HepG2 (cell line): Measurements from ENCODE around the gene SLC22A5. TPM values are rescaled to one million over a fixed set of nuclear protein-coding genes. Genes with fewer than 3 reads are reported as not detected.

ENCODE experiments used
- ARNTL ChIP-seq: sonication (generic); formaldehyde crosslinking; IDR thresholded peaks from 2 replicates; pipeline ENCODE4 v1.4.0; 2020; ENCODE audit warnings: mild to moderate bottlenecking, missing genetic modification reagents
- ETV5 ChIP-seq: IDR thresholded peaks from 2 replicates; pipeline ENCODE4 v1.6.1; 2018; ENCODE audit warnings: missing biosample characterization, missing genetic modification reagents, inconsistent platforms, borderline replicate concordance
- MEIS2 ChIP-seq: sonication (generic); formaldehyde crosslinking; IDR thresholded peaks from 2 replicates; pipeline ENCODE4 v1.9.0; 2021; ENCODE audit warnings: mild to moderate bottlenecking, missing genetic modification reagents
- ZBTB8A ChIP-seq: sonication (generic); formaldehyde crosslinking; IDR thresholded peaks from 2 replicates; pipeline ENCODE4 v1.4.0; 2020; ENCODE audit warnings: mild to moderate bottlenecking, low read depth, missing genetic modification reagents, borderline replicate concordance
- ZFP37 ChIP-seq: sonication (generic); formaldehyde crosslinking; IDR thresholded peaks from 2 replicates; pipeline ENCODE4 v1.4.0; 2020; ENCODE audit warnings: missing genetic modification reagents, borderline replicate concordance
- ZNF121 ChIP-seq: sonication (generic); formaldehyde crosslinking; IDR thresholded peaks from 2 replicates; pipeline ENCODE4 v1.5.0; 2020; ENCODE audit warnings: mild to moderate bottlenecking, missing genetic modification reagents
- ZNF282 ChIP-seq: fragments of 450-650 bp; IDR thresholded peaks from 2 replicates; pipeline ENCODE4 v1.6.1; 2018; ENCODE audit not compliant: partially characterized antibody
- ZNF337 ChIP-seq: sonication (generic); formaldehyde crosslinking; IDR thresholded peaks from 2 replicates; pipeline ENCODE4 v1.5.1; 2020; ENCODE audit warnings: missing genetic modification reagents, low read depth, mild to moderate bottlenecking, borderline replicate concordance
- ZNF883 ChIP-seq: sonication (generic); formaldehyde crosslinking; IDR thresholded peaks from 2 replicates; pipeline ENCODE4 v1.5.1; 2020; ENCODE audit warnings: mild to moderate bottlenecking, missing genetic modification reagents; ENCODE audit errors: not compliant biosample characterization
- ZSCAN12 ChIP-seq: sonication (generic); formaldehyde crosslinking; IDR thresholded peaks from 2 replicates; pipeline ENCODE4 v1.9.0; 2021; ENCODE audit warnings: mild to moderate bottlenecking, missing genetic modification reagents
- ZSCAN30 ChIP-seq: sonication (generic); formaldehyde crosslinking; IDR thresholded peaks from 2 replicates; pipeline ENCODE4 v1.5.0; 2020; ENCODE audit warnings: mild to moderate bottlenecking, missing genetic modification reagents
- polyA plus RNA-seq, 8 experiments: library from polyadenylated mRNA; depleted of rRNA in 3 of 8; stranded (reverse) in 7 of 8; unstranded in 1 of 8; fragments of >200 nt; fragmentation: Illumina TruSeq in 4 of 8; extraction: Trizol in 4 of 8; gene quantifications; 2 replicates each; pipeline versions ENCODE4 v1.2.1 to v1.2.3, GENCODE V29; 2011 to 2016; ENCODE audit warnings: low read depth in 4 of 8, missing spikeins in 1 of 8, mixed read lengths in 1 of 8; ENCODE audit not compliant: insufficient read depth in 1 of 8
- total RNA-seq, 5 experiments: library from RNA; depleted of rRNA; stranded (reverse); fragments of >200 nt; fragmentation: Illumina TruSeq; extraction: Trizol; gene quantifications; 2 replicates each; pipeline ENCODE4 v1.2.3, GENCODE V29; 2016; ENCODE audit warnings: low read depth in 1 of 5
- TF ChIP-seq, protein P1 (sequence below): sonication (generic); formaldehyde crosslinking; IDR thresholded peaks from 2 replicates; pipeline ENCODE4 v1.5.0; 2020; ENCODE audit warnings: missing genetic modification reagents
- TF ChIP-seq, protein P2 (sequence below): sonication (generic); formaldehyde crosslinking; IDR thresholded peaks from 2 replicates; pipeline ENCODE4 v1.4.0; 2020; ENCODE audit warnings: mild to moderate bottlenecking, low read depth, missing genetic modification reagents
- TF ChIP-seq, protein P3 (sequence below), 2 experiments: sonication (generic) in 1 of 2; formaldehyde crosslinking in 1 of 2; IDR thresholded peaks; 2 replicates each; pipeline versions ENCODE4 v1.4.0 to v1.6.1; 2018 to 2020; ENCODE audit warnings: missing genetic modification reagents in 2 of 2, borderline replicate concordance in 1 of 2, low read depth in 1 of 2, mild to moderate bottlenecking in 1 of 2, missing biosample characterization in 1 of 2
- TF ChIP-seq, protein P4 (sequence below): IDR thresholded peaks from 2 replicates; pipeline ENCODE4 v1.6.1; 2016
- TF ChIP-seq, protein P5 (sequence below), 2 experiments: sonication (generic) in 1 of 2; formaldehyde crosslinking in 1 of 2; IDR thresholded peaks; 2 replicates each; pipeline versions ENCODE4 v1.5.1 to v1.6.1; 2011 to 2020; ENCODE audit warnings: borderline replicate concordance in 1 of 2, low read depth in 1 of 2, low read length in 1 of 2, mild to moderate bottlenecking in 1 of 2, missing genetic modification reagents in 1 of 2, moderate library complexity in 1 of 2

SLC22A5 gene
- total and polyA plus RNA-seq, 2 of the 13 experiments (the other 11 are each of a cell fraction or from before 2014, with no cell fraction given) = 7.1 to 15.1 TPM

DNA sequence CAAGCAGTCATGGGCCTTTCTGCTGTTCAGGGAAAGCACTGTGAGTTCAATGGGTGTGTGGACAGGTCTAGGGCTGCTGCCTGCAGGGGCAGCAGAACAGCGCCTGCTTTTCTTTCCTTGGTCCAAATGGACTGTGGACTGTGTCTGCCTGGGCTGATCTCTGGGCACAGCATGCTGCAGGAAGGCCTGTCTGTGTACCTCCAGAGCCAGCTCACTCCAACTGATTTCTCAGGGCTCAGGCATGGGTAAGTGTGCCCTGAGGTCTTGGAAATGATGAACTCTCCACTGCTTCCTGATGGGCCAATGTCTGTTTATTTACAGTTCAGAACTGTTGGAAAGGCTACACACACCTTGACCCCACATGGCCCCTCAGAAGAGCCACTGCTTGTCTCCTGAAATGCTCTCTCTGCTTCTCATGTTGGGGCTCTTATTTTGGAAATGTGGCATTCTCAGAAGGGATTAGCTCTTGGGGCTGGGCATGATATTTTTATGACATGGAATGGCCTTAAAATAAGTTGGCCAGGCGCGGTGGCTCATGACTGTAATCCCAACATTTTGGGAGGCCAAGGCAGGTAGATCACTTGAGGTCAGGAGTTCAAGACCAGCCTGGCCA is 48.3 kb upstream of the SLC22A5 start (continued):
- no peak for TF ChIP-seq ZSCAN12 (CRISPR knock-in tag)
- TF ChIP-seq ZSCAN30 (CRISPR knock-in tag) = no peak
- TF ChIP-seq ETV5 = no peak; the same call in 1 of the 2 replicates
- no peak for TF ChIP-seq ZNF121
- TF ChIP-seq, protein P1, sequence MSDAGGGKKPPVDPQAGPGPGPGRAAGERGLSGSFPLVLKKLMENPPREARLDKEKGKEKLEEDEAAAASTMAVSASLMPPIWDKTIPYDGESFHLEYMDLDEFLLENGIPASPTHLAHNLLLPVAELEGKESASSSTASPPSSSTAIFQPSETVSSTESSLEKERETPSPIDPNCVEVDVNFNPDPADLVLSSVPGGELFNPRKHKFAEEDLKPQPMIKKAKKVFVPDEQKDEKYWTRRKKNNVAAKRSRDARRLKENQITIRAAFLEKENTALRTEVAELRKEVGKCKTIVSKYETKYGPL (CRISPR knock-in tag) = no peak
- no peak for TF ChIP-seq ZNF282
- no peak for TF ChIP-seq ZFP37 (CRISPR knock-in tag)
- TF ChIP-seq, protein P2, sequence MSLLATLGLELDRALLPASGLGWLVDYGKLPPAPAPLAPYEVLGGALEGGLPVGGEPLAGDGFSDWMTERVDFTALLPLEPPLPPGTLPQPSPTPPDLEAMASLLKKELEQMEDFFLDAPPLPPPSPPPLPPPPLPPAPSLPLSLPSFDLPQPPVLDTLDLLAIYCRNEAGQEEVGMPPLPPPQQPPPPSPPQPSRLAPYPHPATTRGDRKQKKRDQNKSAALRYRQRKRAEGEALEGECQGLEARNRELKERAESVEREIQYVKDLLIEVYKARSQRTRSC = no peak
- TF ChIP-seq ZNF337 (CRISPR knock-in tag) = no peak
- TF ChIP-seq, protein P3, sequence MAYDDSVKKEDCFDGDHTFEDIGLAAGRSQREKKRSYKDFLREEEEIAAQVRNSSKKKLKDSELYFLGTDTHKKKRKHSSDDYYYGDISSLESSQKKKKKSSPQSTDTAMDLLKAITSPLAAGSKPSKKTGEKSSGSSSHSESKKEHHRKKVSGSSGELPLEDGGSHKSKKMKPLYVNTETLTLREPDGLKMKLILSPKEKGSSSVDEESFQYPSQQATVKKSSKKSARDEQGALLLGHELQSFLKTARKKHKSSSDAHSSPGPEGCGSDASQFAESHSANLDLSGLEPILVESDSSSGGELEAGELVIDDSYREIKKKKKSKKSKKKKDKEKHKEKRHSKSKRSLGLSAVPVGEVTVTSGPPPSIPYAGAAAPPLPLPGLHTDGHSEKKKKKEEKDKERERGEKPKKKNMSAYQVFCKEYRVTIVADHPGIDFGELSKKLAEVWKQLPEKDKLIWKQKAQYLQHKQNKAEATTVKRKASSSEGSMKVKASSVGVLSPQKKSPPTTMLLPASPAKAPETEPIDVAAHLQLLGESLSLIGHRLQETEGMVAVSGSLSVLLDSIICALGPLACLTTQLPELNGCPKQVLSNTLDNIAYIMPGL (CRISPR knock-in tag; IDR thresholded peaks at IDR 0.05; ENCODE audit: borderline replicate concordance in 1 of 2, low read depth in 1 of 2) = peak in 1 of 2 experiments; percentile 47; a peak in 1 of 4 replicates
- TF ChIP-seq ZBTB8A (CRISPR knock-in tag) = no peak
- no peak for TF ChIP-seq MEIS2 (CRISPR knock-in tag)
- TF ChIP-seq, protein P4, sequence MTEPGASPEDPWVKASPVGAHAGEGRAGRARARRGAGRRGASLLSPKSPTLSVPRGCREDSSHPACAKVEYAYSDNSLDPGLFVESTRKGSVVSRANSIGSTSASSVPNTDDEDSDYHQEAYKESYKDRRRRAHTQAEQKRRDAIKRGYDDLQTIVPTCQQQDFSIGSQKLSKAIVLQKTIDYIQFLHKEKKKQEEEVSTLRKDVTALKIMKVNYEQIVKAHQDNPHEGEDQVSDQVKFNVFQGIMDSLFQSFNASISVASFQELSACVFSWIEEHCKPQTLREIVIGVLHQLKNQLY = no peak
- peak; percentile 27 for TF ChIP-seq ZNF883 (CRISPR knock-in tag)
- peak; percentile 55; the same call in 1 of the 2 replicates for TF ChIP-seq ARNTL (CRISPR knock-in tag)
- TF ChIP-seq, protein P5, sequence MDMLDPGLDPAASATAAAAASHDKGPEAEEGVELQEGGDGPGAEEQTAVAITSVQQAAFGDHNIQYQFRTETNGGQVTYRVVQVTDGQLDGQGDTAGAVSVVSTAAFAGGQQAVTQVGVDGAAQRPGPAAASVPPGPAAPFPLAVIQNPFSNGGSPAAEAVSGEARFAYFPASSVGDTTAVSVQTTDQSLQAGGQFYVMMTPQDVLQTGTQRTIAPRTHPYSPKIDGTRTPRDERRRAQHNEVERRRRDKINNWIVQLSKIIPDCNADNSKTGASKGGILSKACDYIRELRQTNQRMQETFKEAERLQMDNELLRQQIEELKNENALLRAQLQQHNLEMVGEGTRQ (IDR thresholded peaks at IDR 0.05; ENCODE audit: low read depth, low read length) = no peak
- TF ChIP-seq, protein P5 (CRISPR knock-in tag; IDR thresholded peaks at IDR 0.05; ENCODE audit: borderline replicate concordance) = no peak
